ENCODE results near the gene DENND1A. TPM values are rescaled to one million over a fixed set of nuclear protein-coding genes. Genes with fewer than 3 reads are reported as not detected.

The DENND1A gene
- total RNA-seq, 1 experiment from 2014 or later: 19.7 TPM

DNA sequence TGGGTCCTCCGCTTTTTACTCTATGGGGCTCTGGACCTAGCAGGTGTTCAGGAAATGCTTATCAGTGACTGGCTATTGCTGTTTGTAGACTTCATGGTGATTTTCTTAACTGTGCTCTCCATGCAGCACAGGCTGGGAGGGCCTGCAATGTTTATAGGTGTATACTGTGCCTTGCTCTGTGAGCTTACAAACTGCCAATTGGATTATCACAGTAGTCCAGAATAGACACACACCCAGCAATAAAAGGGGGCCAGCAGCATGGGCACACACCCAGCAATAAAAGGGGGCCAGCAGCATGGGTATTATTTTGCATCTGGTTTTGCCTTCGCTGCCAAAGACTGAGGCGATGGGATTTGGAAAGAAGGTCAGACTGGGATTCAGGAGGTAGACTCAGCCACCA, 473.9 kb downstream of the DENND1A start:
- intact Hi-C loops (cut with micrococcal nuclease; ENCODE audit: unreplicated experiment): no loop called here
- POLR2A ChIA-PET: no interaction called here
- in situ Hi-C loops (cut with HindIII; ENCODE audit: low pct_unique_long_range_greater_than_20kb, low sequenced_read_pairs): no loop called here
- no peak overlapping the region for H3K4me3 ChIP-seq (ENCODE audit: low read depth in 2 of 2, low read length in 2 of 2)
- H3K27me3 ChIP-seq (ENCODE audit: control insufficient read depth, insufficient read depth, low read length): no peaks in the 10 kb centered on the region
- CTCF ChIA-PET: no interaction called here
- no peak overlapping the region for H3K27ac ChIP-seq (ENCODE audit: low read length)
- H3K9me3 ChIP-seq (ENCODE audit: control insufficient read depth, insufficient read depth, low read depth, low read length): no peaks in the 10 kb centered on the region
- H3K36me3 ChIP-seq (ENCODE audit: control insufficient read depth, insufficient read depth, low read length): no peaks in the 10 kb centered on the region
- TF ChIP-seq CTCF (IDR thresholded peaks at IDR 0.05): no peak
- TF ChIP-seq TCF7L2 (IDR thresholded peaks at IDR 0.05; ENCODE audit: low read depth, low read length): no peak
- no peak for TF ChIP-seq SIN3A (IDR thresholded peaks at IDR 0.05; ENCODE audit: borderline replicate concordance, insufficient read depth, low read depth, low read length)
- TF ChIP-seq POLR2AphosphoS5 (IDR thresholded peaks at IDR 0.05; ENCODE audit: low read depth, low read length): no peak
- TF ChIP-seq, protein P1, sequence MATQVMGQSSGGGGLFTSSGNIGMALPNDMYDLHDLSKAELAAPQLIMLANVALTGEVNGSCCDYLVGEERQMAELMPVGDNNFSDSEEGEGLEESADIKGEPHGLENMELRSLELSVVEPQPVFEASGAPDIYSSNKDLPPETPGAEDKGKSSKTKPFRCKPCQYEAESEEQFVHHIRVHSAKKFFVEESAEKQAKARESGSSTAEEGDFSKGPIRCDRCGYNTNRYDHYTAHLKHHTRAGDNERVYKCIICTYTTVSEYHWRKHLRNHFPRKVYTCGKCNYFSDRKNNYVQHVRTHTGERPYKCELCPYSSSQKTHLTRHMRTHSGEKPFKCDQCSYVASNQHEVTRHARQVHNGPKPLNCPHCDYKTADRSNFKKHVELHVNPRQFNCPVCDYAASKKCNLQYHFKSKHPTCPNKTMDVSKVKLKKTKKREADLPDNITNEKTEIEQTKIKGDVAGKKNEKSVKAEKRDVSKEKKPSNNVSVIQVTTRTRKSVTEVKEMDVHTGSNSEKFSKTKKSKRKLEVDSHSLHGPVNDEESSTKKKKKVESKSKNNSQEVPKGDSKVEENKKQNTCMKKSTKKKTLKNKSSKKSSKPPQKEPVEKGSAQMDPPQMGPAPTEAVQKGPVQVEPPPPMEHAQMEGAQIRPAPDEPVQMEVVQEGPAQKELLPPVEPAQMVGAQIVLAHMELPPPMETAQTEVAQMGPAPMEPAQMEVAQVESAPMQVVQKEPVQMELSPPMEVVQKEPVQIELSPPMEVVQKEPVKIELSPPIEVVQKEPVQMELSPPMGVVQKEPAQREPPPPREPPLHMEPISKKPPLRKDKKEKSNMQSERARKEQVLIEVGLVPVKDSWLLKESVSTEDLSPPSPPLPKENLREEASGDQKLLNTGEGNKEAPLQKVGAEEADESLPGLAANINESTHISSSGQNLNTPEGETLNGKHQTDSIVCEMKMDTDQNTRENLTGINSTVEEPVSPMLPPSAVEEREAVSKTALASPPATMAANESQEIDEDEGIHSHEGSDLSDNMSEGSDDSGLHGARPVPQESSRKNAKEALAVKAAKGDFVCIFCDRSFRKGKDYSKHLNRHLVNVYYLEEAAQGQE (IDR thresholded peaks at IDR 0.05; ENCODE audit: insufficient read depth in 1 of 2, low read depth in 2 of 2, low read length in 1 of 2): no peak
- ATAC-seq: no peak
- no peak for DNase-seq (ENCODE audit: low read depth, low spot score)
- no TSS peak for BruUV-seq (replicated peaks)
- no peaks in the 10 kb centered on the region for H3K4me1 ChIP-seq (ENCODE audit: control insufficient read depth, insufficient read depth, low read length)

DNA sequence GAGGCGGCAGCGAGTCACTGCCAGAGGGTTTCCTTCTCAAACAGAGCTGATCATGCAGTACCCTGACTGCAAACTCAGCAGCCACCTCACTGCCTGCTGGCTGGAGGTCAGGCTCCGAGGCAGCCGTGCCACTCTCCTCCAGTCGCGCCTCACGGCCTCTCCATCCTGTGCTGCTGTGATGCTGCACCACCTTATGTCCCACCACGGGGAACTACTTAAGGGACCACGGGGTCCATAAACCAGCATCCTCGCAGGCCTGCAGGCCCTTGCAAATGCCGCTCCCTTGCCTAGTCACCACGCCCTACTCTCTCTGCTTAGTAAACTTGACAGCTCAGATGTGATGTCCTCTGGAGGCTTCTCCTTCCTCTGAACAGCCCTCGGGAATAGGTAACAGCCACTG, 474.7 kb downstream of the DENND1A start:
- CTCF ChIA-PET: no interaction called here
- in situ Hi-C loops (cut with HindIII; ENCODE audit: low pct_unique_long_range_greater_than_20kb, low sequenced_read_pairs): no loop called here
- POLR2A ChIA-PET: no interaction called here
- BruUV-seq (replicated peaks): no TSS peak
- Histone ChIP-seq H3K27ac (ENCODE audit: low read length) (no peak overlapping the region), H3K4me1 (ENCODE audit: control insufficient read depth, insufficient read depth, low read length) (no peaks in the 10 kb centered on the region), H3K4me3 (ENCODE audit: low read depth in 2 of 2, low read length in 2 of 2) (no peak overlapping the region), H3K27me3 (ENCODE audit: control insufficient read depth, insufficient read depth, low read length) (no peaks in the 10 kb centered on the region), H3K9me3 (ENCODE audit: control insufficient read depth, insufficient read depth, low read depth, low read length) (no peaks in the 10 kb centered on the region), H3K36me3 (ENCODE audit: control insufficient read depth, insufficient read depth, low read length) (no peaks in the 10 kb centered on the region)
- intact Hi-C loops (cut with micrococcal nuclease; ENCODE audit: unreplicated experiment): no loop called here
- DNase-seq (ENCODE audit: low read depth, low spot score): no peak
- no peak for TF ChIP-seq POLR2AphosphoS5 (IDR thresholded peaks at IDR 0.05; ENCODE audit: low read depth, low read length)
- TF ChIP-seq TCF7L2 (IDR thresholded peaks at IDR 0.05; ENCODE audit: low read depth, low read length): no peak
- no peak for TF ChIP-seq CTCF (IDR thresholded peaks at IDR 0.05)
- TF ChIP-seq, protein P1 (IDR thresholded peaks at IDR 0.05; ENCODE audit: insufficient read depth in 1 of 2, low read depth in 2 of 2, low read length in 1 of 2): no peak
- no peak for TF ChIP-seq SIN3A (IDR thresholded peaks at IDR 0.05; ENCODE audit: borderline replicate concordance, insufficient read depth, low read depth, low read length)
- no peak for ATAC-seq
